BLaER1 (cell line): ENCODE measurements around the gene TRABD.
A peak's percentile ranks its signal among the peaks of the same experiment; 100 is the strongest.
"Not testable (repeated sequence)": the region's sequence is repeated elsewhere in the genome, so short reads cannot be mapped to it uniquely, and the experiment has no call there.

ENCODE experiments used
- H3K27ac ChIP-seq: shearing (Covaris generic); formaldehyde crosslinking; 2 replicates; pipeline ENCODE4 v1.8.1; 2022
- H3K27me3 ChIP-seq: shearing (Covaris generic); formaldehyde crosslinking; 2 replicates; pipeline ENCODE4 v1.8.1; 2022
- H3K36me3 ChIP-seq: shearing (Covaris generic); formaldehyde crosslinking; 2 replicates; pipeline ENCODE4 v1.8.1; 2022
- H3K4me1 ChIP-seq: shearing (Covaris generic); formaldehyde crosslinking; 2 replicates; pipeline ENCODE4 v1.8.1; 2022
- H3K4me2 ChIP-seq: shearing (Covaris generic); formaldehyde crosslinking; 2 replicates; pipeline ENCODE4 v1.8.1; 2022
- H3K4me3 ChIP-seq: shearing (Covaris generic); formaldehyde crosslinking; 2 replicates; pipeline ENCODE4 v1.8.1; 2022
- H3K9ac ChIP-seq: shearing (Covaris generic); formaldehyde crosslinking; 2 replicates; pipeline ENCODE4 v1.8.1; 2022
- H3K9me3 ChIP-seq: shearing (Covaris generic); formaldehyde crosslinking; 2 replicates; pipeline ENCODE4 v1.8.1; 2022
- H4K20me1 ChIP-seq: shearing (Covaris generic); formaldehyde crosslinking; 2 replicates; pipeline ENCODE4 v1.8.1; 2022
- Cebpa-rat ChIP-seq: shearing (Covaris generic); IDR thresholded peaks from 2 replicates; pipeline ENCODE4 v1.8.1; 2022

Gene TRABD

GRCh38 chr22:50201191-50202129, 15.7 kb downstream of the TRABD start:
- no peaks in the 10 kb centered on the region for H3K9me3 ChIP-seq
- H3K4me1 ChIP-seq: peaks cover 85% of the 10 kb centered on the region
- H4K20me1 ChIP-seq: peaks cover 78% of the 10 kb centered on the region
- TF ChIP-seq Cebpa-rat: no peak
- peak overlapping the region; percentile 93 for H3K27ac ChIP-seq
- H3K4me2 ChIP-seq: peak overlapping the region; percentile 89
- H3K4me3 ChIP-seq: peak overlapping the region; percentile 96
- H3K9ac ChIP-seq: peak overlapping the region; percentile 95
- H3K36me3 ChIP-seq: peaks cover 63% of the 10 kb centered on the region
- no peaks in the 10 kb centered on the region for H3K27me3 ChIP-seq

- H3K9me3 ChIP-seq: no peaks in the 10 kb centered on the region
- H3K27me3 ChIP-seq: no peaks in the 10 kb centered on the region
- no peak for TF ChIP-seq Cebpa-rat
- H3K4me2 ChIP-seq: peak overlapping the region; percentile 89
- peaks cover 78% of the 10 kb centered on the region for H4K20me1 ChIP-seq
- H3K27ac ChIP-seq: peak overlapping the region; percentile 93
- peak overlapping the region; percentile 95 for H3K9ac ChIP-seq
- peaks cover 85% of the 10 kb centered on the region for H3K4me1 ChIP-seq
- peak overlapping the region; percentile 96 for H3K4me3 ChIP-seq
- H3K36me3 ChIP-seq: peaks cover 62% of the 10 kb centered on the region
Measured at GRCh38 chr22:50202130-50202666, 16.5 kb downstream of the TRABD start.

- no peaks in the 10 kb centered on the region for H3K27me3 ChIP-seq
- no peak overlapping the region for H3K4me3 ChIP-seq
- TF ChIP-seq Cebpa-rat: no peak
- peaks cover 85% of the 10 kb centered on the region for H3K4me1 ChIP-seq
- H4K20me1 ChIP-seq: peaks cover 86% of the 10 kb centered on the region
- peaks cover 53% of the 10 kb centered on the region for H3K36me3 ChIP-seq
- no peak overlapping the region for H3K9ac ChIP-seq
- H3K27ac ChIP-seq: no peak overlapping the region
- peak overlapping the region; percentile 89; the same call in 1 of the 2 replicates for H3K4me2 ChIP-seq
- H3K9me3 ChIP-seq: no peaks in the 10 kb centered on the region
Measured at GRCh38 chr22:50203288-50203687, 17.6 kb downstream of the TRABD start.

DNA sequence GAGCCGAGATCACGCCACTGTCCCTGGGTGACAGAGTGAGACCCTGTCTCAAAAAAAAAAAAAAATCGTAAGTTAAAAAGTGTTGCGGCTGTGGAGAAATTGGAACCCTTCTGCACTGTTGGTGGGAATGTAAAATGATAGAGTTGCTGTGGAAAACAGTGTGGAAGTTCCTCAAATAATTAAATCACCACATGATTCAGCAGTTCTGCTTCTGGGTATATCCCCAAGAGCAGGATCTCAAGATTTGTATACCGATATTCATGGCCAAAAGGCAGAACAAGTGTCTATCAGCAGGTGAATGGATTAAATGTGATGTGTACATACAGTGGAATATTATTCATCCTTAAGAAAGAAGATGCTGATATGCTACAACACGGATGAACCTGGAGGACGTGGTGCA, 18.9 kb downstream of the TRABD start:
- Histone ChIP-seq H3K4me1 (peaks cover 85% of the 10 kb centered on the region), H3K4me3 (no peak overlapping the region), H3K27me3 (no peaks in the 10 kb centered on the region), H3K9ac (0 out of 2 replicates have a peak overlapping the region, but pooled peaks have one; percentile 15), H3K9me3 (no peaks in the 10 kb centered on the region), H3K36me3 (peaks cover 48% of the 10 kb centered on the region), H3K27ac (peak overlapping the region; percentile 42; the same call in 1 of the 2 replicates), H4K20me1 (peaks cover 88% of the 10 kb centered on the region), H3K4me2 (peak overlapping the region; percentile 79)
- TF ChIP-seq Cebpa-rat: no peak

DNA sequence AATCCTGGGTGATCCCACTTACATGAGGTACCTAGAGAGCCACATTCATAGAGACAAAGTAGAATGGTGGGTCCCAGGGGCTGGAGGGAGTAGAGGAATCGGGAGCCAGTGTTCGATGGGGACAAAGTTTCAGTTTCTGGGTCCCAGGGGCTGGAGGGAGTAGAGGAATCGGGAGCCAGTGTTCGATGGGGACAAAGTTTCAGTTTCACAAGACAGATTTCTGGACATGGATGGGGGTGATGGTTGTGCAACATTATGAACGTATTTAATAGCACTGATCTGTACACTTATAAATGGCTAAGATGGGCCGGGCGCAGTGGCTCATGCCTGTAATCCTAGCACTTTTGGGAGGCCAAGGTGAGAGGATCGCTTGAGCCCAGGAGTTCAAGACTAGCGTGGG, 19.3 kb downstream of the TRABD start:
- Histone ChIP-seq H3K4me1 (peaks cover 85% of the 10 kb centered on the region), H4K20me1 (peaks cover 90% of the 10 kb centered on the region), H3K27ac (peak overlapping the region; percentile 42), H3K9ac (0 out of 2 replicates have a peak overlapping the region, but pooled peaks have one; percentile 15), H3K36me3 (peaks cover 47% of the 10 kb centered on the region), H3K4me2 (peak overlapping the region; percentile 79)
- not testable (repeated sequence) for H3K9me3 ChIP-seq, H3K27me3 ChIP-seq, H3K4me3 ChIP-seq

- H3K9ac ChIP-seq: peak overlapping the region; percentile 15
- peaks cover 57% of the 10 kb centered on the region for H3K36me3 ChIP-seq
- H3K4me1 ChIP-seq: peaks cover 88% of the 10 kb centered on the region
- H3K4me2 ChIP-seq: peak overlapping the region; percentile 79
- no peak overlapping the region for H3K4me3 ChIP-seq
- H3K27ac ChIP-seq: peak overlapping the region; percentile 42
- H3K9me3 ChIP-seq: no peaks in the 10 kb centered on the region
- no peak for TF ChIP-seq Cebpa-rat
- H3K27me3 ChIP-seq: no peaks in the 10 kb centered on the region
- H4K20me1 ChIP-seq: peaks cover 99% of the 10 kb centered on the region
Measured at GRCh38 chr22:50205781-50206569, 20.3 kb downstream of the TRABD start.

DNA sequence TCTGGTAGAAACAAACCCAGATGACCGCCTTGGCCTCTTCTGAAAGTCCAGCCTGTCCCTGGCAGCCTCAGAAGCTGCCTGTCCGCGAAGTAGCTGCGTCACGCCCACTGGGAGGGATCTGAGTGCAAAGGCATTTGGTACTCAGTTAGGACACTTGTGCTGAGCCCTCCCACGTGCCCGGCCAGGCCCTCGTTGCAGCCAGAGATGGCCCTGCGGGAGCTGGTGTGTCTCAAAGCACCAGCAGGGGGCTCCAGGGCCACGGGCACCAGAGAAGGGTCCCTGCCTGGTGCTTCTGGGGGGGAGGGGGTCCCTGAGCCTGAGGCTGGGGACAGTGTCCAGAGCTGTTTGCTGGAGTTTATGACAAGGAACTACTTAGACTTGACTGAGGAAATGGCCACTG, 20.9 kb downstream of the TRABD start:
- Histone ChIP-seq H3K27ac (peak overlapping the region; percentile 42), H3K4me2 (peak overlapping the region; percentile 79), H3K4me3 (no peak overlapping the region), H3K4me1 (peaks cover 88% of the 10 kb centered on the region), H3K27me3 (no peaks in the 10 kb centered on the region), H3K9me3 (no peaks in the 10 kb centered on the region), H3K36me3 (peaks cover 63% of the 10 kb centered on the region), H4K20me1 (peaks cover 99% of the 10 kb centered on the region), H3K9ac (peak overlapping the region; percentile 15)
- no peak for TF ChIP-seq Cebpa-rat

DNA sequence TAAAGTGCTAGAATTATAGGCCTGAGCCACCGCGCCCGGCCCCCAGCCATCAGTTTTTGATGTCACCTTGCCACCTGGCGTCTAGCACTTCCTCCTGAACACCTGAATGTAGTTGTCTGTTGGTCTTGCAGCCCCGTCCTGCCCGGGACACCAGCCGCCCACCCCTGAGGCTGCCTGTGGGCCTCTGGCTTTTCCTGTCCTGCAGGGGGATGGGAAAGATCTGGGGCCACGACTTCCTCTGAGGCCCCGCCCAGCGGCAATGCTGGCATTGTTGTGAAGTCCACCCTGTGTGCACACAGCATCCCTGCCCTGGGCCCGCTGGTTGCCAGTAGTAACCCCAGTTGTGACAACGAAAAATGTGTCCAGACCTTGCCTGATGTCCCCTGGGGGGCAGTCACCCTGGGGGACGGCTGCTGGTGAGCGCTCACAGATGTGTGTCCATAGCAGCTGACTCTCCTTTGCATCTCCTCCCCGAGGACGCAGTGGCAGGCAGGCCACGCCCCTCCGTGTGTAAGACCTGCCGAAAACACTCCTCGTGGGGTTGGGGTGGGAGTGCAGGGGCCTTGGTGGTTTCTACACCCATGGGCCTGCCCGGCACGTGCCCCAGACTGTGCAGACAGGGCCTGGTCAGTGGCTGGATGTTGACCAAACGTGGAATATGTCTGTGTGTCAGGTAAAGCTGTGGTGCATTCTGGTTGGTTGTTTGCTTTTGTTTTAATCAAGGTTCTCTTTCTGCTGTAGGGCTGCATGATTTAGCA, 21.8 kb downstream of the TRABD start:
- peaks cover 73% of the 10 kb centered on the region for H3K36me3 ChIP-seq
- peak overlapping the region; percentile 46 for H3K27ac ChIP-seq
- no peak overlapping the region for H3K9ac ChIP-seq
- no peak for TF ChIP-seq Cebpa-rat
- H3K4me2 ChIP-seq: peak overlapping the region; percentile 79
- no peak overlapping the region for H3K4me3 ChIP-seq
- no peaks in the 10 kb centered on the region for H3K27me3 ChIP-seq
- H3K4me1 ChIP-seq: peaks cover 80% of the 10 kb centered on the region
- H4K20me1 ChIP-seq: peaks cover 99% of the 10 kb centered on the region
- H3K9me3 ChIP-seq: no peaks in the 10 kb centered on the region

- H3K9me3 ChIP-seq: no peaks in the 10 kb centered on the region
- H4K20me1 ChIP-seq: peaks cover 99% of the 10 kb centered on the region
- peak overlapping the region; percentile 79 for H3K4me2 ChIP-seq
- H3K27me3 ChIP-seq: no peaks in the 10 kb centered on the region
- peaks cover 75% of the 10 kb centered on the region for H3K36me3 ChIP-seq
- H3K4me1 ChIP-seq: peaks cover 77% of the 10 kb centered on the region
- no peak overlapping the region for H3K9ac ChIP-seq
- TF ChIP-seq Cebpa-rat: no peak
- no peak overlapping the region for H3K4me3 ChIP-seq
- peak overlapping the region; percentile 46 for H3K27ac ChIP-seq
Measured at GRCh38 chr22:50208430-50208938, 22.8 kb downstream of the TRABD start.
